Measurements from ENCODE around the gene RHBDD1.
"Not testable (repeated sequence)": the region's sequence is repeated elsewhere in the genome, so short reads cannot be mapped to it uniquely, and the experiment has no call there.

RHBDD1 gene

GRCh38 chr2:226799976-226800940 lies 35.6 kb upstream of the RHBDD1 start:
- DNase-seq (ENCODE audit: low read depth): no peak

- DNase-seq (ENCODE audit: low read depth): peak; percentile 52
Observed at GRCh38 chr2:226800941-226801784, 34.7 kb upstream of the RHBDD1 start.

- no peak for DNase-seq (ENCODE audit: low read depth)
Observed at GRCh38 chr2:226802573-226802972, 33.3 kb upstream of the RHBDD1 start.

- no peak for DNase-seq (ENCODE audit: low read depth)
Observed at GRCh38 chr2:226803410-226803809, 32.4 kb upstream of the RHBDD1 start.

- no peak for DNase-seq (ENCODE audit: low read depth)
Observed at GRCh38 chr2:226813148-226813701, 22.6 kb upstream of the RHBDD1 start.

- no peak for DNase-seq (ENCODE audit: low read depth)
Observed at GRCh38 chr2:226818930-226819329, 16.9 kb upstream of the RHBDD1 start.

GRCh38 chr2:226825056-226825455 lies 10.8 kb upstream of the RHBDD1 start:
- DNase-seq (ENCODE audit: low read depth): no peak

- no peak for DNase-seq (ENCODE audit: low read depth)
Observed at GRCh38 chr2:226828191-226828590, 7.7 kb upstream of the RHBDD1 start.

GRCh38 chr2:226829721-226830631 lies 5.9 kb upstream of the RHBDD1 start:
- no peak for DNase-seq (ENCODE audit: low read depth)

- DNase-seq (ENCODE audit: low read depth): no peak
Observed at GRCh38 chr2:226831266-226831665, 4.6 kb upstream of the RHBDD1 start.

- no peak for DNase-seq (ENCODE audit: low read depth)
Observed at GRCh38 chr2:226832061-226832460, 3.8 kb upstream of the RHBDD1 start.

GRCh38 chr2:226834880-226835279 lies 974 bp upstream of the RHBDD1 start:
- not testable (repeated sequence) for DNase-seq (ENCODE audit: low read depth)

GRCh38 chr2:226835420-226835795 lies 446 bp upstream of the RHBDD1 start:
- no peak for DNase-seq (ENCODE audit: low read depth)

GRCh38 chr2:226836548-226836885 lies 663 bp downstream of the RHBDD1 start:
- no peak for DNase-seq (ENCODE audit: low read depth)

GRCh38 chr2:226837334-226837733 lies 1.5 kb downstream of the RHBDD1 start:
- no peak for DNase-seq (ENCODE audit: low read depth)

- DNase-seq (ENCODE audit: low read depth): no peak
Observed at GRCh38 chr2:226837787-226838603, 2.1 kb downstream of the RHBDD1 start.

- no peak for DNase-seq (ENCODE audit: low read depth)
Observed at GRCh38 chr2:226838722-226839121, 2.9 kb downstream of the RHBDD1 start.

- DNase-seq (ENCODE audit: low read depth): no peak
Observed at GRCh38 chr2:226839161-226839560, 3.3 kb downstream of the RHBDD1 start.

GRCh38 chr2:226839951-226840350 lies 4.1 kb downstream of the RHBDD1 start:
- no peak for DNase-seq (ENCODE audit: low read depth)

GRCh38 chr2:226843001-226843400 lies 7.1 kb downstream of the RHBDD1 start:
- not testable (repeated sequence) for DNase-seq (ENCODE audit: low read depth)

Measured in T follicular helper cell (primary cell).